ENCODE results near the gene YIPF1.

The YIPF1 gene

GRCh38 chr1:53911442-53911841 is 21.8 kb upstream of the YIPF1 start:
- Histone ChIP-seq H3K4me3 (ENCODE audit: low read depth, low read length) (no peak overlapping the region), H3K4me1 (no peaks in the 10 kb centered on the region), H3K27me3 (no peaks in the 10 kb centered on the region), H3K36me3 (no peaks in the 10 kb centered on the region), H3K9me3 (no peaks in the 10 kb centered on the region)
- no peak for TF ChIP-seq CTCF (IDR thresholded peaks at IDR 0.05; ENCODE audit: low read depth, low read length)
- DNase-seq: no peak

DNA sequence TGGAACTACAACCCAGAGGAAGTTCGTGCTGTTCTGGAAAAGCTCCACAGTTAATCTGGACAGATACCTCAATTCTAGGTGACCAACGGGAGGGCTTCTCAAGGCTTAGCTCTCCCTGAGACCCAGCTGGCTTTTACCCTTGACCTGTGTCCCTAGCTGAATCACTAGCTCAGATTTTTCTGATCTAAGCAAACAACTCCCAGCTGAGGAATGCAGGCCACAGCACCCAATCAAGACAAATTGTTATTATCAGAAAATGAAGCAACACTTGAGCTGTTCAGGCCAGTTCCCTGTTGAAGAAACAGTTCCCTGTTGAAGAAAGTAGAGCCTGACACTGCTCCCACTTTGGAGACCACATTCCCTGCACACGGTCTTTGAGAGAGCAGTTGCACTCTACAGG is 20.3 kb upstream of the YIPF1 start:
- Histone ChIP-seq H3K27me3 (no peaks in the 10 kb centered on the region), H3K36me3 (no peaks in the 10 kb centered on the region), H3K4me1 (no peaks in the 10 kb centered on the region), H3K4me3 (ENCODE audit: low read depth, low read length) (no peak overlapping the region), H3K9me3 (no peaks in the 10 kb centered on the region)
- no peak for TF ChIP-seq CTCF (IDR thresholded peaks at IDR 0.05; ENCODE audit: low read depth, low read length)
- no peak for DNase-seq

DNA sequence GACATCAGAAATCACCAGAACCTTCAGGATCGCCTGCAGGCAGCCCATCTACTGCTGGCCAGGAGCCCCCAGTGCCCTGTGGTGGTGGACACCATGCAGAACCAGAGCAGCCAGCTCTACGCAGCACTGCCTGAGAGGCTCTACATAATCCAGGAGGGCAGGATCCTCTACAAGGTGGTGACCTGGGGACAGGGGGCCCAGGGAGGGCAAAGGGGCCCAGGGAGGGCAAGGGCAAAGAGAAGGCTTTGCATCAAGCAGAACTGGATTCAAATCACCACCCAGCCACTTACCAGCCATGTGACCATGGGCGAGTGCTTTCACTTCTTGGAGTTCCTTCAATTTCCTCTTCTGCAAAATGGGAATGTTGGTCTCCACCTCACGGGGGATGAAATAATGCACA is 16.5 kb upstream of the YIPF1 start:
- no peak overlapping the region for H3K4me3 ChIP-seq (ENCODE audit: low read depth, low read length)
- no peaks in the 10 kb centered on the region for H3K36me3 ChIP-seq
- no peaks in the 10 kb centered on the region for H3K4me1 ChIP-seq
- DNase-seq: no peak
- no peaks in the 10 kb centered on the region for H3K9me3 ChIP-seq
- H3K27me3 ChIP-seq: no peaks in the 10 kb centered on the region
- TF ChIP-seq CTCF (IDR thresholded peaks at IDR 0.05; ENCODE audit: low read depth, low read length): no peak

DNA sequence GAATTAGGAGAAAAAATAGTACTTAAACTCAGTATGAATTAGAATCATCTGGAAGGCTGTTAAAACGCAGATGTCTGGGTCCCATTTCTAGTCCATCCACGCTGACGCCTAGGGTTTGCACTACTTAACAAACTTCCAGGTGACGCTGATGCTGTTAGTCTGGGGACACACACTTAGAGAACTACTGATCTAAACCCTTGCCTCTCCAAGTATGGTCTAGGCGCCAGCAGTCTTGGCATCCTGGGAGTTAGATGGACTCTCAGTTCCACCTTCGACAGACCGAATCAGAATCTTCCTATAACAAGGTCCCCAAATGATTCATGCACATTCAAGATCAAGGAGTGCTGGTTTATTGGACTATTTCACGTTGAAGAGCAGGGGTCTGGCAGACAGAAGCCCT is 15.9 kb upstream of the YIPF1 start:
- H3K4me1 ChIP-seq: no peaks in the 10 kb centered on the region
- H3K9me3 ChIP-seq: no peaks in the 10 kb centered on the region
- H3K4me3 ChIP-seq (ENCODE audit: low read depth, low read length): no peak overlapping the region
- no peaks in the 10 kb centered on the region for H3K27me3 ChIP-seq
- no peaks in the 10 kb centered on the region for H3K36me3 ChIP-seq
- no peak for TF ChIP-seq CTCF (IDR thresholded peaks at IDR 0.05; ENCODE audit: low read depth, low read length)
- no peak for DNase-seq

DNA sequence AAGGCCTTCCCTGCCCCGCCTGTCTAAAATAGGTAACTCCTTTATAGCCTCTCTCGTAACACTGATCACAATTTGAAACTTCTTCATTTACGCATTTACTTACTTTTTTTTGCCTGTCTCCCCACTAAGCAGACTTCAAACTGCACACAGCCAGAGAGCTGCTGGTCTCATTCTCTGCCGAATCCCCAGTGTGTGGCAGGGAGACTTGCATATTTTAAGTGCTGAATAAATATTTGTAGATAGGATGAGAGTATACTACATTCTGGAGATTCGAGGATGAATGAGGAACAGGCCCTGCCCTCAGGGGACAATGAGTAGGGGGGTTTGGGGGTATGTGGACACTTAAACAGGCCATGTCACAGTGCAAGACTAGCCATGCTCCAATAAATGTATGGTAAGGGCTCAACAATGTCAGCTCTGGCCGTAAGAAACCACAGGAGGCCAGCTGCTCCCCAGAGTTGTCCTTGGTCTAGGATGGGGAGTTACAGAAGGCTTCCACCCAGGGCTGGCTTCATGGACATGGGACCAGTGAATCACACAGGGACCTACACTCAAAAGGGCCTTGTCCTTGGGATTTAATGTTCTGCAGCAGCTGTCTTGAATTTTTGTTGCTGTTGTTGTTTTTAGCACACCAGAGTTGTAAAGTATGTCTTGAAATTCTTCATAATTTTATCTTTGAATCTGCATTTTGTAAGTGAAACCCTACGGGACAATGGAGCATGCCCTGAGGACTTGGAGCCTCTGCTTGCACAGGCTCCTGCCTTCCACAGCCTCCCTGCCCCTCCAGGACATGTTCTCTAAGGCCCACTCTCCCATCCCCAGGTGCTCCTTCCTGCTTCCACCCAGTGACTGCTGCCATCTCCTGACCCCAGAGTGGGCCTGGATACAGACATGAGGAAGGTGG is 12.9 kb upstream of the YIPF1 start:
- no peak for DNase-seq
- H3K4me1 ChIP-seq: no peaks in the 10 kb centered on the region
- H3K36me3 ChIP-seq: no peaks in the 10 kb centered on the region
- H3K27me3 ChIP-seq: no peaks in the 10 kb centered on the region
- no peak for TF ChIP-seq CTCF (IDR thresholded peaks at IDR 0.05; ENCODE audit: low read depth, low read length)
- H3K9me3 ChIP-seq: no peaks in the 10 kb centered on the region
- H3K4me3 ChIP-seq (ENCODE audit: low read depth, low read length): no peak overlapping the region

GRCh38 chr1:53899708-53900107 is 10.1 kb upstream of the YIPF1 start:
- no peak for TF ChIP-seq CTCF (IDR thresholded peaks at IDR 0.05; ENCODE audit: low read depth, low read length)
- Histone ChIP-seq H3K4me3 (ENCODE audit: low read depth, low read length) (no peak overlapping the region), H3K27me3 (no peaks in the 10 kb centered on the region), H3K36me3 (no peaks in the 10 kb centered on the region), H3K4me1 (no peaks in the 10 kb centered on the region), H3K9me3 (no peaks in the 10 kb centered on the region)
- DNase-seq: no peak

Measured in BE2C (cell line).